SK-N-SH (cell line): Measurements from ENCODE around the gene CALHM1.

Experiments used
- EP300 ChIP-seq, 2 experiments: IDR thresholded peaks; 2 replicates each; pipeline versions ENCODE4 v1.4.0 to v1.6.1; 2012; ENCODE audit warnings: borderline replicate concordance in 1 of 2, low read depth in 1 of 2, low read length in 1 of 2
- EZH2phosphoT487 ChIP-seq: fragments of 200-600 bp; sonication (generic); IDR thresholded peaks from 2 replicates; pipeline ENCODE4 v1.6.1; 2017; ENCODE audit warnings: low read depth, mixed run types, mild to moderate bottlenecking, antibody characterized with exemption, moderate library complexity, borderline replicate concordance
- GABPA ChIP-seq: IDR thresholded peaks from 2 replicates; pipeline ENCODE4 v1.4.0; 2012; ENCODE audit warnings: low read depth, mild to moderate bottlenecking
- RAD21 ChIP-seq: IDR thresholded peaks from 2 replicates; pipeline ENCODE4 v1.6.1; 2012; ENCODE audit warnings: mild to moderate bottlenecking, low read length
- RCOR1 ChIP-seq: fragments of 150-350 bp; IDR thresholded peaks from 2 replicates; pipeline ENCODE4 v1.6.1; 2017; ENCODE audit warnings: antibody characterized with exemption, low read length
- TF ChIP-seq, protein P1 (sequence below): IDR thresholded peaks from 2 replicates; pipeline ENCODE4 v1.6.1; 2012; ENCODE audit warnings: mild to moderate bottlenecking, low read depth, low read length, moderate library complexity

DNA sequence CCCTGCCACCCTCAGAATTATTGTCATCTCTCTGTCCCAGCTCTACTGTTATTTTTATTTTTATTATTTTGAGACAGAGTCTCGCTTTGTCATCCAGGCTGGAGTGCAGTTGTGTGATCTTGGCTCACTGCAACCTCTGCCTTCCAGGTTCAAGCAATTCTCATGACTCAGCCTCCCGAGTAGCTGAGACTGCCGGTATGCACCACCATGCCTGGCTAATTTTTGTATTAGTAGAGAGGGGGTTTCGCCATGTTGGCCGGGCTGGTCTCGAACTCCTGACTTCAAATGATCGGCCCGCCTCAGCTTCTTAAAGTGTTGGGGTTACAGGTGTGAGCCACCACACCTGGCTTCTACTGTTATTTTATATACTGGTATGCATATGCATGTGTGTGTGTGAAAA is 17.5 kb downstream of the CALHM1 start:
- TF ChIP-seq EZH2phosphoT487 = no peak
- TF ChIP-seq, protein P1, sequence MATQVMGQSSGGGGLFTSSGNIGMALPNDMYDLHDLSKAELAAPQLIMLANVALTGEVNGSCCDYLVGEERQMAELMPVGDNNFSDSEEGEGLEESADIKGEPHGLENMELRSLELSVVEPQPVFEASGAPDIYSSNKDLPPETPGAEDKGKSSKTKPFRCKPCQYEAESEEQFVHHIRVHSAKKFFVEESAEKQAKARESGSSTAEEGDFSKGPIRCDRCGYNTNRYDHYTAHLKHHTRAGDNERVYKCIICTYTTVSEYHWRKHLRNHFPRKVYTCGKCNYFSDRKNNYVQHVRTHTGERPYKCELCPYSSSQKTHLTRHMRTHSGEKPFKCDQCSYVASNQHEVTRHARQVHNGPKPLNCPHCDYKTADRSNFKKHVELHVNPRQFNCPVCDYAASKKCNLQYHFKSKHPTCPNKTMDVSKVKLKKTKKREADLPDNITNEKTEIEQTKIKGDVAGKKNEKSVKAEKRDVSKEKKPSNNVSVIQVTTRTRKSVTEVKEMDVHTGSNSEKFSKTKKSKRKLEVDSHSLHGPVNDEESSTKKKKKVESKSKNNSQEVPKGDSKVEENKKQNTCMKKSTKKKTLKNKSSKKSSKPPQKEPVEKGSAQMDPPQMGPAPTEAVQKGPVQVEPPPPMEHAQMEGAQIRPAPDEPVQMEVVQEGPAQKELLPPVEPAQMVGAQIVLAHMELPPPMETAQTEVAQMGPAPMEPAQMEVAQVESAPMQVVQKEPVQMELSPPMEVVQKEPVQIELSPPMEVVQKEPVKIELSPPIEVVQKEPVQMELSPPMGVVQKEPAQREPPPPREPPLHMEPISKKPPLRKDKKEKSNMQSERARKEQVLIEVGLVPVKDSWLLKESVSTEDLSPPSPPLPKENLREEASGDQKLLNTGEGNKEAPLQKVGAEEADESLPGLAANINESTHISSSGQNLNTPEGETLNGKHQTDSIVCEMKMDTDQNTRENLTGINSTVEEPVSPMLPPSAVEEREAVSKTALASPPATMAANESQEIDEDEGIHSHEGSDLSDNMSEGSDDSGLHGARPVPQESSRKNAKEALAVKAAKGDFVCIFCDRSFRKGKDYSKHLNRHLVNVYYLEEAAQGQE = no peak
- no peak for TF ChIP-seq GABPA
- TF ChIP-seq EP300 (IDR thresholded peaks at IDR 0.05; ENCODE audit: borderline replicate concordance in 1 of 2, low read depth in 1 of 2, low read length in 1 of 2) = no peak
- TF ChIP-seq RAD21 = no peak
- TF ChIP-seq RCOR1 = no peak
